CD4-positive, alpha-beta memory T cell (primary cell): ENCODE data around the gene OR6X1. TPM values are rescaled to one million over a fixed set of nuclear protein-coding genes. Genes with fewer than 3 reads are reported as not detected.

Source experiments
- polyA plus RNA-seq, 2 donors: library from polyadenylated mRNA; unstranded; fragments of 300-500 nt; fragmentation: Illumina TruSeq; gene quantifications; one replicate each; pipeline ENCODE4 v1.2.3, GENCODE V29; 2021
- total RNA-seq, 2 experiments: library from RNA; stranded (reverse); gene quantifications; one replicate each; pipeline ENCODE4 v1.2.3, GENCODE V29; 2021

The OR6X1 gene
- total and polyA plus RNA-seq, 4 experiments from 2014 or later, result not detected

Other genes with a start within 250 kb of the OR6X1 start
- gene SCN3B, start 99.9 kb downstream of the OR6X1 start, total RNA-seq, result not detected
- gene SCN3B, start 99.9 kb downstream of the OR6X1 start, polyA plus RNA-seq, result under 1 TPM in 1 of 2 donors, not detected in 1; 0.05 TPM
- gene ZNF202, start 12.9 kb downstream of the OR6X1 start, total RNA-seq, result 10 to 100 TPM; 17.4 to 21.6 TPM
- 1 to 10 TPM; 1.9 to 8.5 TPM for gene ZNF202, start 12.9 kb downstream of the OR6X1 start, polyA plus RNA-seq
- gene OR6M1, start 51.8 kb upstream of the OR6X1 start, total RNA-seq, result not detected
- gene OR6M1, start 51.8 kb upstream of the OR6X1 start, polyA plus RNA-seq, result not detected
- gene TMEM225, start 131.2 kb upstream of the OR6X1 start, total RNA-seq, result not detected
- gene TMEM225, start 131.2 kb upstream of the OR6X1 start, polyA plus RNA-seq, result not detected
- gene OR8D4, start 147.6 kb upstream of the OR6X1 start, total RNA-seq, result not detected
- not detected for gene OR8D4, start 147.6 kb upstream of the OR6X1 start, polyA plus RNA-seq
- not detected for gene OR4D5, start 185.1 kb upstream of the OR6X1 start, total RNA-seq
- gene OR4D5, start 185.1 kb upstream of the OR6X1 start, polyA plus RNA-seq, result not detected
- gene OR6T1, start 189.3 kb upstream of the OR6X1 start, total RNA-seq, result not detected
- gene OR6T1, start 189.3 kb upstream of the OR6X1 start, polyA plus RNA-seq, result not detected
- gene OR10S1, start 223.3 kb upstream of the OR6X1 start, total RNA-seq, result not detected
- gene OR10S1, start 223.3 kb upstream of the OR6X1 start, polyA plus RNA-seq, result not detected
- gene OR10G6, start 240.6 kb upstream of the OR6X1 start, total RNA-seq, result not detected
- not detected for gene OR10G6, start 240.6 kb upstream of the OR6X1 start, polyA plus RNA-seq